IMR-90 (cell line): ENCODE measurements around the gene CLEC3B. TPM values are rescaled to one million over a fixed set of nuclear protein-coding genes. Genes with fewer than 3 reads are reported as not detected.

Experiments
- ATAC-seq: fragments of 200-7000 bp; cut with Tn5 transposase; 2 replicates; pipeline ENCODE4 v1.9.1; 2020; ENCODE audit warnings: low read depth, mild to moderate bottlenecking, moderate library complexity
- BruUV-seq: library from RNA; stranded (reverse); fragments of 400-500 nt; replicated peaks from 2 replicates; lab custom pipeline; 2021; lab: Mats Ljungman, UMichigan
- CTCF ChIA-PET: fragments of 300-600 bp; formaldehyde crosslinking; extraction: SDS; loops from one replicate; lab custom pipeline; 2021; ENCODE audit warnings: antibody characterized with exemption; lab: Yijun Ruan, JAX
- POLR2A ChIA-PET: fragments of 300-600 bp; sonication (Branson Sonifier 250); formaldehyde crosslinking; loops from one replicate; lab custom pipeline; 2022; ENCODE audit warnings: antibody characterized with exemption; ENCODE audit not compliant: unreplicated experiment; lab: Charles Lee
- DNase-seq: peaks from one replicate; pipeline ENCODE4 v3.0.0; 2013
- H2AFZ ChIP-seq: replicated peaks from 2 replicates; pipeline ENCODE3; 2013; ENCODE audit warnings: low read length, mild to moderate bottlenecking; ENCODE audit not compliant: poor library complexity
- H2AK5ac ChIP-seq: 2 replicates; pipeline ENCODE4 v1.6.1; 2013; ENCODE audit warnings: low read depth, low read length, inconsistent platforms
- H2AK9ac ChIP-seq: replicated peaks from 2 replicates; pipeline ENCODE3; 2013; ENCODE audit warnings: mild to moderate bottlenecking, low read depth, low read length, moderate library complexity; ENCODE audit not compliant: poor library complexity
- H2BK120ac ChIP-seq: 2 replicates; pipeline ENCODE4 v1.6.1; 2013; ENCODE audit warnings: low read depth, low read length, inconsistent platforms
- H2BK15ac ChIP-seq: 3 replicates; pipeline ENCODE4 v1.6.1; 2013; ENCODE audit warnings: low read depth, low read length, inconsistent platforms
- H2BK20ac ChIP-seq: 2 replicates; pipeline ENCODE4 v1.6.1; 2013; ENCODE audit warnings: low read depth, mild to moderate bottlenecking, inconsistent platforms, low read length, moderate library complexity
- H2BK5ac ChIP-seq: 2 replicates; pipeline ENCODE4 v1.6.1; 2013; ENCODE audit warnings: mild to moderate bottlenecking, low read depth, low read length, inconsistent platforms; ENCODE audit not compliant: poor library complexity, severe bottlenecking
- H3K14ac ChIP-seq: replicated peaks from 2 replicates; pipeline ENCODE4 v1.6.1; 2013; ENCODE audit warnings: low read depth, low read length, inconsistent platforms
- H3K18ac ChIP-seq: 2 replicates; pipeline ENCODE4 v1.6.1; 2013; ENCODE audit warnings: low read depth, low read length, control low read depth
- H3K23ac ChIP-seq: 2 replicates; pipeline ENCODE4 v1.6.1; 2013; ENCODE audit warnings: low read depth, low read length, inconsistent platforms
- H3K27ac ChIP-seq: 2 replicates; pipeline ENCODE4 v1.5.1; 2013; ENCODE audit warnings: mild to moderate bottlenecking, control low read depth, low read length; ENCODE audit not compliant: insufficient read depth
- H3K27me3 ChIP-seq: 2 replicates; pipeline ENCODE4 v1.6.1; 2013; ENCODE audit warnings: low read length; ENCODE audit not compliant: control insufficient read depth, insufficient read depth
- H3K36me3 ChIP-seq: 2 replicates; pipeline ENCODE4 v1.6.1; 2013; ENCODE audit warnings: low read length, mixed read lengths; ENCODE audit not compliant: control insufficient read depth, insufficient read depth
- H3K4ac ChIP-seq: 2 replicates; pipeline ENCODE4 v1.6.1; 2013; ENCODE audit warnings: low read depth, low read length, inconsistent platforms
- H3K4me1 ChIP-seq: 2 replicates; pipeline ENCODE4 v1.6.1; 2013; ENCODE audit warnings: low read length, mixed read lengths; ENCODE audit not compliant: control insufficient read depth, insufficient read depth
- H3K4me2 ChIP-seq: 2 replicates; pipeline ENCODE4 v1.6.1; 2013; ENCODE audit warnings: low read depth, mild to moderate bottlenecking, control low read depth, low read length, moderate library complexity
- H3K4me3 ChIP-seq: 2 replicates; pipeline ENCODE4 v1.5.1; 2013; ENCODE audit warnings: low read depth, mild to moderate bottlenecking, control low read depth, low read length, moderate library complexity; ENCODE audit not compliant: insufficient read depth
- H3K56ac ChIP-seq: 2 replicates; pipeline ENCODE4 v1.6.1; 2013; ENCODE audit warnings: low read length, inconsistent platforms; ENCODE audit not compliant: insufficient read depth; ENCODE audit errors: extremely low read depth
- H3K79me1 ChIP-seq, 2 experiments: 2 replicates each; pipeline ENCODE4 v1.6.1; 2013; ENCODE audit warnings: low read length in 2 of 2, inconsistent platforms in 1 of 2, low read depth in 1 of 2
- H3K9ac ChIP-seq: 2 replicates; pipeline ENCODE4 v1.6.1; 2013; ENCODE audit warnings: low read depth, low read length, control low read depth
- H3K9me1 ChIP-seq: 2 replicates; pipeline ENCODE4 v1.6.1; 2013; ENCODE audit warnings: low read length, inconsistent platforms; ENCODE audit not compliant: insufficient read depth
- H3K9me3 ChIP-seq: 2 replicates; pipeline ENCODE4 v1.6.1; 2013; ENCODE audit warnings: low read length; ENCODE audit not compliant: control insufficient read depth, insufficient read depth
- H4K20me1 ChIP-seq: 2 replicates; pipeline ENCODE4 v1.6.1; 2013; ENCODE audit warnings: low read length, inconsistent platforms; ENCODE audit not compliant: insufficient read depth
- H4K5ac ChIP-seq: 2 replicates; pipeline ENCODE4 v1.6.1; 2013; ENCODE audit warnings: mild to moderate bottlenecking, low read depth, low read length, control low read depth
- H4K8ac ChIP-seq, 2 experiments: 2 replicates each; pipeline ENCODE4 v1.6.1; 2013; ENCODE audit warnings: low read depth in 2 of 2, low read length in 2 of 2, control low read depth in 1 of 2, inconsistent platforms in 1 of 2
- H4K91ac ChIP-seq: 2 replicates; pipeline ENCODE4 v1.6.1; 2013; ENCODE audit warnings: low read depth, low read length, inconsistent platforms; ENCODE audit not compliant: insufficient read depth
- ELK1 ChIP-seq: fragments of 150-350 bp; IDR thresholded peaks from 2 replicates; pipeline ENCODE4 v1.6.1; 2016; ENCODE audit warnings: low read depth, mild to moderate bottlenecking, low read length, moderate library complexity, borderline replicate concordance
- MAFK ChIP-seq: IDR thresholded peaks from 2 replicates; pipeline ENCODE4 v1.6.1; 2012; ENCODE audit warnings: low read depth, low read length, improper control_type of control experiment
- RFX5 ChIP-seq: IDR thresholded peaks from 2 replicates; pipeline ENCODE4 v1.8.0; 2012; ENCODE audit warnings: low read depth, mild to moderate bottlenecking, low read length, moderate library complexity
- WGBS, 2 experiments: methylation state at CpG; one replicate each; pipeline versions ENCODE4 v1.1.5 to v1.1.7; 2013; ENCODE audit warnings: missing lambda C conversion rate in 2 of 2; ENCODE audit not compliant: insufficient read length in 1 of 2; ENCODE audit errors: extremely low coverage in 2 of 2; 5-methylcytosine and 5-hydroxymethylcytosine counted together
- dilution Hi-C: fragments of 300-500 bp; cut with HindIII; formaldehyde crosslinking; loops from one replicate; pipeline ENCODE4 v1.14.3; 2018; ENCODE audit warnings: low sequenced_read_pairs; ENCODE audit not compliant: unreplicated experiment
- in situ Hi-C: fragments of 300-500 bp; cut with MboI; formaldehyde crosslinking; loops from 3 replicates; pipeline ENCODE4 v1.14.3; 2019; ENCODE audit warnings: low sequenced_read_pairs, inconsistent platforms, mixed read lengths
- intact Hi-C: fragments of 100-400 bp; cut with micrococcal nuclease; formaldehyde crosslinking; loops from 2 replicates; pipeline ENCODE4 v1.10.0; 2022
- polyA plus RNA-seq, 3 experiments: library from polyadenylated mRNA; depleted of rRNA; stranded (reverse); fragments of >200 nt; gene quantifications; 2 replicates each; pipeline ENCODE4 v1.2.3, GENCODE V29; 2012; ENCODE audit warnings: low replicate concordance in 1 of 3
- total RNA-seq: library from RNA; depleted of rRNA; stranded (reverse); fragments of >200 nt; gene quantifications from 2 replicates; pipeline ENCODE4 v1.2.3, GENCODE V29; 2012

Gene CLEC3B
- total and polyA plus RNA-seq, 2 of the 4 experiments (the other 2 are of a cell fraction), result 3.6 to 13.2 TPM

GRCh38 chr3:45000823-45001222, 25.3 kb upstream of the CLEC3B start:
- Histone ChIP-seq H2AFZ (no peak overlapping the region), H3K23ac (no peak overlapping the region), H3K27me3 (no peaks in the 10 kb centered on the region), H4K5ac (no peak overlapping the region), H2BK15ac (no peak overlapping the region), H2AK5ac (no peak overlapping the region; the same call in 1 of the 2 replicates), H3K4ac (no peak overlapping the region), H4K20me1 (peaks cover 2% of the 10 kb centered on the region), H3K27ac (no peak overlapping the region), H3K4me3 (no peak overlapping the region), H2AK9ac (no peak overlapping the region), H3K9me1 (peaks cover 10% of the 10 kb centered on the region), H3K4me1 (peaks cover 5% of the 10 kb centered on the region), H3K4me2 (no peak overlapping the region), H3K18ac (no peak overlapping the region), H3K56ac (no peak overlapping the region), H2BK120ac (no peak overlapping the region), H4K8ac (no peak overlapping the region), H2BK5ac (no peak overlapping the region), H3K9me3 (no peaks in the 10 kb centered on the region), H3K14ac (no peak overlapping the region), H3K9ac (no peak overlapping the region), H2BK20ac (no peak overlapping the region), H3K79me1 (peaks cover 25 to 29% of the 10 kb centered on the region in 2 experiments), H3K36me3 (peaks cover 36% of the 10 kb centered on the region), H4K91ac (no peak overlapping the region)
- CTCF ChIA-PET, result interaction anchor here (0.7 to 2.1 kb wide), 2 partner anchors 11 to 1447 kb away, joined by 4 to 5 read pairs; no protein-coding TSS in a partner anchor
- POLR2A ChIA-PET, result no interaction called here
- in situ Hi-C loops, result no loop called here
- BruUV-seq, result no TSS peak
- dilution Hi-C loops, result no loop called here
- intact Hi-C loops, result no loop called here
- no CpG with 5 or more reads among the region's 4 CpGs for WGBS, 2 experiments
- DNase-seq, result no peak
- TF ChIP-seq ELK1 (no peak), RFX5 (no peak), MAFK (peak; percentile 83)
- ATAC-seq, result no peak
